Keratinocyte (primary cell): ENCODE measurements around the gene CDH6. TPM values are rescaled to one million over a fixed set of nuclear protein-coding genes. Genes with fewer than 3 reads are reported as not detected.

Source experiments
- DNase-seq: peaks from one replicate; pipeline ENCODE4 v3.0.0-alpha.2; 2011; ENCODE audit warnings: low read depth, missing footprints, low spot score
- FAIRE-seq: peaks from 2 replicates; lab custom pipeline; 2011; peaks lifted over from hg19 to GRCh38; lab: Jason Lieb, UNC
- H2AFZ ChIP-seq: 2 replicates; pipeline ENCODE4 v1.6.0; 2012; ENCODE audit warnings: low read length, control low read depth, inconsistent platforms; ENCODE audit not compliant: control insufficient read depth
- H3K27ac ChIP-seq: 2 replicates; pipeline ENCODE4 v1.5.1; 2011; ENCODE audit warnings: low read length; ENCODE audit not compliant: control insufficient read depth, insufficient read depth
- H3K27me3 ChIP-seq: 3 replicates; pipeline ENCODE4 v1.6.0; 2011; ENCODE audit warnings: low read length; ENCODE audit not compliant: control insufficient read depth, insufficient read depth; ENCODE audit errors: extremely low read depth
- H3K36me3 ChIP-seq, 2 experiments: 2 replicates in 1 of 2; 3 replicates in 1 of 2; pipeline ENCODE4 v1.5.1; 2011; ENCODE audit warnings: low read length in 2 of 2, mild to moderate bottlenecking in 1 of 2; ENCODE audit not compliant: control insufficient read depth in 2 of 2, insufficient read depth in 2 of 2; ENCODE audit errors: extremely low read depth in 1 of 2
- H3K4me1 ChIP-seq: 3 replicates; pipeline ENCODE4 v1.5.1; 2011; ENCODE audit warnings: low read length; ENCODE audit not compliant: control insufficient read depth, insufficient read depth; ENCODE audit errors: extremely low read depth
- H3K4me2 ChIP-seq: 3 replicates; pipeline ENCODE4 v1.6.0; 2011; ENCODE audit warnings: low read depth, low read length; ENCODE audit not compliant: control insufficient read depth, insufficient read depth; ENCODE audit errors: extremely low read depth
- H3K4me3 ChIP-seq, 3 experiments: fragments of 200-600 bp in 1 of 3; sonication (generic) in 1 of 3; 2 replicates in 2 of 3; 3 replicates in 1 of 3; pipeline ENCODE4 v1.5.1; 2011 to 2016; ENCODE audit warnings: low read length in 3 of 3, mild to moderate bottlenecking in 3 of 3, control low read depth in 2 of 3, inconsistent platforms in 1 of 3, low read depth in 1 of 3, mixed read lengths in 1 of 3, mixed run types in 1 of 3, moderate library complexity in 1 of 3; ENCODE audit not compliant: control insufficient read depth in 2 of 3, insufficient read depth in 2 of 3; ENCODE audit errors: extremely low read depth in 1 of 3
- H3K79me2 ChIP-seq: 2 replicates; pipeline ENCODE4 v1.6.0; 2012; ENCODE audit warnings: low read length; ENCODE audit not compliant: control insufficient read depth, insufficient read depth
- H3K9ac ChIP-seq: 3 replicates; pipeline ENCODE4 v1.6.0; 2011; ENCODE audit warnings: low read length; ENCODE audit not compliant: control insufficient read depth, insufficient read depth; ENCODE audit errors: extremely low read depth
- H3K9me1 ChIP-seq: 3 replicates; pipeline ENCODE4 v1.6.0; 2011; ENCODE audit warnings: low read length; ENCODE audit not compliant: control insufficient read depth, insufficient read depth; ENCODE audit errors: extremely low read depth
- H3K9me3 ChIP-seq: 2 replicates; pipeline ENCODE4 v1.5.1; 2012; ENCODE audit warnings: low read depth, low read length; ENCODE audit not compliant: control insufficient read depth
- H4K20me1 ChIP-seq: 3 replicates; pipeline ENCODE4 v1.6.0; 2011; ENCODE audit warnings: low read length; ENCODE audit not compliant: control insufficient read depth, insufficient read depth; ENCODE audit errors: extremely low read depth
- CTCF ChIP-seq, 3 experiments: IDR thresholded peaks in 1 of 3; conservative IDR thresholded peaks in 1 of 3; optimal IDR thresholded peaks in 1 of 3; 2 replicates in 2 of 3; 3 replicates in 1 of 3; pipeline versions ENCODE3 to v1.5.1; 2011; ENCODE audit warnings: low read length in 3 of 3, mild to moderate bottlenecking in 3 of 3, moderate library complexity in 2 of 3, control low read depth in 1 of 3, inconsistent platforms in 1 of 3; ENCODE audit not compliant: insufficient read depth in 2 of 3; ENCODE audit errors: extremely low read depth in 1 of 3
- EZH2 ChIP-seq: IDR thresholded peaks from one replicate; pipeline ENCODE4 v1.6.1; 2012; ENCODE audit warnings: inconsistent platforms, mild to moderate bottlenecking, low read length, moderate library complexity
- dilution Hi-C: fragments of 300-500 bp; cut with MboI; formaldehyde crosslinking; loops from one replicate; pipeline ENCODE4 v1.7.0; 2020; ENCODE audit warnings: low sequenced_read_pairs; ENCODE audit not compliant: extremely low pct_ligation_motif_present
- polyA plus RNA-seq, 5 experiments: library from polyadenylated mRNA; depleted of rRNA in 3 of 5; stranded (reverse) in 3 of 5; stranded (forward) in 1 of 5; unstranded in 1 of 5; fragments of >200 nt; gene quantifications; 1 replicate in 1 of 5; 2 replicates in 3 of 5; 3 replicates in 1 of 5; pipeline versions ENCODE4 v1.2.1 to v1.2.3, GENCODE V29; 2011 to 2012; ENCODE audit warnings: missing spikeins in 2 of 5, low read depth in 1 of 5, low replicate concordance in 1 of 5

Gene CDH6
- polyA plus RNA-seq, 1 donor (not counting 4 experiments of a cell fraction or from before 2014, with no cell fraction given): not detected

GRCh38 chr5:31211098-31211497, 17.6 kb downstream of the CDH6 start:
- FAIRE-seq (no peak), DNase-seq (no peak)
- H3K9ac ChIP-seq: no peak overlapping the region
- TF ChIP-seq CTCF (optimal IDR thresholded peaks at IDR 0.05 in 1 of 3, IDR thresholded peaks at IDR 0.05 in 1 of 3, conservative IDR thresholded peaks at IDR 0.05 in 1 of 3; ENCODE audit: extremely low read depth in 1 of 3, insufficient read depth in 2 of 3, low read length in 3 of 3) (no peak), EZH2 (no peak)
- H3K9me1 ChIP-seq: no peaks in the 10 kb centered on the region
- no peak overlapping the region for H3K27ac ChIP-seq
- H3K27me3 ChIP-seq: no peaks in the 10 kb centered on the region
- no peaks in the 10 kb centered on the region for H3K4me1 ChIP-seq
- no peak overlapping the region for H2AFZ ChIP-seq
- H3K4me3 ChIP-seq: no peak overlapping the region
- no peaks in the 10 kb centered on the region for H3K9me3 ChIP-seq
- no peaks in the 10 kb centered on the region for H4K20me1 ChIP-seq
- no peaks in the 10 kb centered on the region for H3K36me3 ChIP-seq
- no peak overlapping the region for H3K4me2 ChIP-seq
- dilution Hi-C loops: no loop called here
- H3K79me2 ChIP-seq: no peaks in the 10 kb centered on the region

- no peak overlapping the region for H2AFZ ChIP-seq
- no peak overlapping the region for H3K4me2 ChIP-seq
- H3K9me3 ChIP-seq: no peaks in the 10 kb centered on the region
- FAIRE-seq (no peak), DNase-seq (no peak)
- dilution Hi-C loops: no loop called here
- H3K27ac ChIP-seq: no peak overlapping the region
- H3K79me2 ChIP-seq: no peaks in the 10 kb centered on the region
- no peak overlapping the region for H3K4me3 ChIP-seq
- no peaks in the 10 kb centered on the region for H3K27me3 ChIP-seq
- no peak for TF ChIP-seq CTCF (optimal IDR thresholded peaks at IDR 0.05 in 1 of 3, IDR thresholded peaks at IDR 0.05 in 1 of 3, conservative IDR thresholded peaks at IDR 0.05 in 1 of 3; ENCODE audit: extremely low read depth in 1 of 3, insufficient read depth in 2 of 3, low read length in 3 of 3)
- TF ChIP-seq EZH2: no peak
- H3K9me1 ChIP-seq: no peaks in the 10 kb centered on the region
- H3K36me3 ChIP-seq: no peaks in the 10 kb centered on the region
- no peaks in the 10 kb centered on the region for H3K4me1 ChIP-seq
- no peaks in the 10 kb centered on the region for H4K20me1 ChIP-seq
- no peak overlapping the region for H3K9ac ChIP-seq
Observed at GRCh38 chr5:31213257-31213656, 19.8 kb downstream of the CDH6 start.
